H1 (cell line): ENCODE data around the gene ZC3H11A. TPM values are rescaled to one million over a fixed set of nuclear protein-coding genes. Genes with fewer than 3 reads are reported as not detected.

Experiments
- CTCF ChIA-PET: fragments of 300-600 bp; sonication (Branson Sonifier 250); formaldehyde crosslinking; loops from one replicate; lab custom pipeline; 2021; ENCODE audit not compliant: partially characterized antibody; lab: Charles Lee
- POLR2A ChIA-PET: fragments of 300-600 bp; sonication (Branson Sonifier 250); formaldehyde crosslinking; loops from one replicate; lab custom pipeline; 2021; ENCODE audit warnings: inconsistent platforms; ENCODE audit not compliant: partially characterized antibody; lab: Charles Lee
- DNase-seq, 2 experiments: peaks; one replicate each; pipeline versions ENCODE4 v3.0.0 to v3.0.0-alpha.2; 2010 to 2022; ENCODE audit warnings: low spot score in 2 of 2, low read depth in 1 of 2, mixed read lengths in 1 of 2
- FAIRE-seq: peaks from 2 replicates; lab custom pipeline; 2011; peaks lifted over from hg19 to GRCh38; lab: Jason Lieb, UNC
- H2AFZ ChIP-seq: 2 replicates; pipeline ENCODE4 v1.8.1; 2012; ENCODE audit warnings: low read length, inconsistent platforms
- H2AK5ac ChIP-seq: 2 replicates; pipeline ENCODE4 v1.6.1; 2013; ENCODE audit warnings: low read depth, low read length
- H2BK120ac ChIP-seq: replicated peaks from 2 replicates; pipeline ENCODE3; 2013; ENCODE audit warnings: low read depth, low read length, inconsistent platforms
- H2BK12ac ChIP-seq: 2 replicates; pipeline ENCODE4 v1.6.1; 2013; ENCODE audit warnings: low read depth, low read length
- H2BK15ac ChIP-seq: 2 replicates; pipeline ENCODE4 v1.6.1; 2013; ENCODE audit warnings: low read length
- H2BK20ac ChIP-seq: 2 replicates; pipeline ENCODE4 v1.6.1; 2013; ENCODE audit warnings: low read length
- H2BK5ac ChIP-seq: 2 replicates; pipeline ENCODE4 v1.6.1; 2013; ENCODE audit warnings: low read depth, low read length
- H3K14ac ChIP-seq: 2 replicates; pipeline ENCODE4 v1.6.1; 2013; ENCODE audit warnings: inconsistent platforms; ENCODE audit not compliant: insufficient read length
- H3K18ac ChIP-seq: 2 replicates; pipeline ENCODE4 v1.6.1; 2013; ENCODE audit warnings: low read length; ENCODE audit errors: extremely low read depth
- H3K23ac ChIP-seq: 2 replicates; pipeline ENCODE4 v1.6.1; 2013; ENCODE audit warnings: inconsistent platforms; ENCODE audit not compliant: insufficient read length
- H3K23me2 ChIP-seq: 2 replicates; pipeline ENCODE4 v1.6.1; 2013; ENCODE audit warnings: low read depth, low read length
- H3K27ac ChIP-seq: 2 replicates; pipeline ENCODE4 v1.6.1; 2011; ENCODE audit warnings: low read depth, low read length, inconsistent platforms
- H3K27me3 ChIP-seq, 4 experiments: replicated peaks in 1 of 4; 1 replicate in 1 of 4; 2 replicates in 3 of 4; pipeline versions ENCODE4 v1.6.1 to v1.8.1; 2011 to 2013; ENCODE audit warnings: low read length in 3 of 4, mild to moderate bottlenecking in 3 of 4, inconsistent platforms in 2 of 4, mixed read lengths in 2 of 4, moderate library complexity in 1 of 4; ENCODE audit not compliant: control insufficient read depth in 3 of 4, insufficient read depth in 3 of 4; ENCODE audit errors: extremely low read depth in 1 of 4
- H3K36me3 ChIP-seq, 4 experiments: 2 replicates each; pipeline versions ENCODE4 v1.6.1 to v1.8.1; 2011 to 2013; ENCODE audit warnings: mild to moderate bottlenecking in 4 of 4, low read length in 3 of 4, moderate library complexity in 2 of 4, control low read depth in 1 of 4, inconsistent platforms in 1 of 4; ENCODE audit not compliant: insufficient read depth in 4 of 4, control insufficient read depth in 2 of 4
- H3K4ac ChIP-seq: replicated peaks from 2 replicates; pipeline ENCODE3; 2013; ENCODE audit warnings: low read length, low read depth, mixed read lengths, inconsistent platforms; ENCODE audit not compliant: insufficient read length
- H3K4me1 ChIP-seq, 4 experiments: replicated peaks in 1 of 4; 1 replicate in 1 of 4; 2 replicates in 3 of 4; pipeline versions ENCODE4 v1.6.1 to v1.8.1; 2011 to 2013; ENCODE audit warnings: low read length in 3 of 4, inconsistent platforms in 2 of 4, mixed read lengths in 1 of 4; ENCODE audit not compliant: insufficient read depth in 4 of 4, control insufficient read depth in 3 of 4
- H3K4me2 ChIP-seq, 2 experiments: 2 replicates each; pipeline versions ENCODE4 v1.6.1 to v1.8.1; 2011 to 2013; ENCODE audit warnings: low read depth in 2 of 2, low read length in 2 of 2, control low read depth in 1 of 2, inconsistent platforms in 1 of 2, mild to moderate bottlenecking in 1 of 2; ENCODE audit not compliant: insufficient read depth in 1 of 2
- H3K4me3 ChIP-seq, 4 experiments: fragments of 200-600, 300-600 bp in 1 of 4; sonication (generic), shearing (Covaris generic), sonication (Bioruptor Twin) in 1 of 4; 2 replicates each; pipeline versions ENCODE4 v1.5.1 to v1.8.1; 2011 to 2016; ENCODE audit warnings: low read length in 4 of 4, low read depth in 3 of 4, control low read depth in 2 of 4, inconsistent platforms in 2 of 4, mild to moderate bottlenecking in 2 of 4, mixed read lengths in 1 of 4, moderate library complexity in 1 of 4; ENCODE audit not compliant: insufficient read depth in 2 of 4; ENCODE audit errors: extremely low read depth in 1 of 4
- H3K56ac ChIP-seq: replicated peaks from 2 replicates; pipeline ENCODE3; 2013; ENCODE audit warnings: low read depth, mild to moderate bottlenecking, mixed read lengths, low read length, inconsistent platforms; ENCODE audit not compliant: insufficient read length
- H3K79me1 ChIP-seq: 2 replicates; pipeline ENCODE4 v1.6.1; 2013; ENCODE audit warnings: low read depth, low read length, control low read depth
- H3K79me2 ChIP-seq, 2 experiments: 2 replicates each; pipeline versions ENCODE4 v1.6.1 to v1.8.1; 2012 to 2013; ENCODE audit warnings: low read length in 2 of 2, mild to moderate bottlenecking in 2 of 2, inconsistent platforms in 1 of 2; ENCODE audit not compliant: insufficient read depth in 2 of 2, control insufficient read depth in 1 of 2
- H3K9ac ChIP-seq, 4 experiments: replicated peaks in 1 of 4; 1 replicate in 1 of 4; 2 replicates in 3 of 4; pipeline versions ENCODE4 v1.6.1 to v1.8.1; 2011 to 2013; ENCODE audit warnings: low read depth in 3 of 4, low read length in 3 of 4, control low read depth in 2 of 4, mild to moderate bottlenecking in 2 of 4, moderate library complexity in 2 of 4, inconsistent platforms in 1 of 4; ENCODE audit errors: extremely low read depth in 1 of 4
- H3K9me3 ChIP-seq, 2 experiments: 2 replicates each; pipeline versions ENCODE4 v1.6.1 to v1.8.1; 2012 to 2013; ENCODE audit warnings: mild to moderate bottlenecking in 2 of 2, moderate library complexity in 2 of 2, control low read depth in 1 of 2, inconsistent platforms in 1 of 2, low read depth in 1 of 2, low read length in 1 of 2, mixed read lengths in 1 of 2; ENCODE audit not compliant: insufficient read depth in 2 of 2
- H4K20me1 ChIP-seq, 2 experiments: replicated peaks in 1 of 2; 2 replicates each; pipeline versions ENCODE3 to v1.8.1; 2011 to 2013; ENCODE audit warnings: inconsistent platforms in 2 of 2, low read length in 2 of 2, mild to moderate bottlenecking in 1 of 2; ENCODE audit not compliant: insufficient read depth in 2 of 2, control insufficient read depth in 1 of 2
- H4K5ac ChIP-seq: 2 replicates; pipeline ENCODE4 v1.6.1; 2013; ENCODE audit warnings: low read length, low read depth, mixed read lengths, inconsistent platforms; ENCODE audit not compliant: insufficient read length
- H4K8ac ChIP-seq: 2 replicates; pipeline ENCODE4 v1.8.0; 2013; ENCODE audit warnings: mild to moderate bottlenecking, moderate library complexity, low read length, inconsistent platforms; ENCODE audit not compliant: insufficient read depth; ENCODE audit errors: extremely low read depth
- H4K91ac ChIP-seq: replicated peaks from 2 replicates; pipeline ENCODE3; 2013; ENCODE audit warnings: low read length, mixed read lengths, inconsistent platforms; ENCODE audit not compliant: insufficient read length
- ATF3 ChIP-seq: IDR thresholded peaks from 2 replicates; pipeline ENCODE4 v1.6.1; 2011; ENCODE audit warnings: low read depth, mild to moderate bottlenecking, low read length; ENCODE audit not compliant: insufficient read depth
- CBX5 ChIP-seq: fragments of 300-800, 300-1000 bp; sonication (generic); IDR thresholded peaks from 2 replicates; pipeline ENCODE4 v1.7.1; 2016; ENCODE audit warnings: antibody characterized with exemption, low read length, low read depth
- EP300 ChIP-seq, 2 experiments: IDR thresholded peaks; 1 replicate in 1 of 2; 2 replicates in 1 of 2; pipeline ENCODE4 v1.6.1; 2011 to 2012; ENCODE audit warnings: low read depth in 2 of 2, low read length in 2 of 2, mild to moderate bottlenecking in 2 of 2, borderline replicate concordance in 1 of 2, inconsistent platforms in 1 of 2, moderate library complexity in 1 of 2
- GABPA ChIP-seq: IDR thresholded peaks from 2 replicates; pipeline ENCODE4 v1.6.1; 2011; ENCODE audit warnings: mild to moderate bottlenecking, low read length, moderate library complexity, borderline replicate concordance; ENCODE audit not compliant: insufficient read depth
- KDM4A ChIP-seq: IDR thresholded peaks from one replicate; pipeline ENCODE4 v1.7.1; 2012; ENCODE audit warnings: low read depth, mild to moderate bottlenecking, moderate library complexity, low read length, inconsistent platforms; ENCODE audit not compliant: severe bottlenecking
- POLR2A ChIP-seq, 2 experiments: IDR thresholded peaks; 1 replicate in 1 of 2; 2 replicates in 1 of 2; pipeline ENCODE4 v1.6.1; 2011; ENCODE audit warnings: low read depth in 2 of 2, low read length in 2 of 2, mild to moderate bottlenecking in 2 of 2; ENCODE audit errors: control extremely low read depth in 1 of 2
- POLR2AphosphoS5 ChIP-seq: IDR thresholded peaks from 2 replicates; pipeline ENCODE4 v1.6.1; 2011; ENCODE audit warnings: low read depth, low read length
- RFX5 ChIP-seq: IDR thresholded peaks from 2 replicates; pipeline ENCODE4 v1.6.1; 2011; ENCODE audit warnings: low read depth, low read length, improper control_type of control experiment, borderline replicate concordance
- SAP30 ChIP-seq: fragments of 300-600 bp; sonication (generic); IDR thresholded peaks from 2 replicates; pipeline ENCODE4 v1.7.1; 2012; ENCODE audit warnings: low read length, moderate library complexity, mild to moderate bottlenecking, inconsistent platforms; ENCODE audit not compliant: insufficient read depth, insufficient replicate concordance
- SIN3A ChIP-seq, 2 experiments: IDR thresholded peaks in 1 of 2; conservative IDR thresholded peaks in 1 of 2; 2 replicates each; pipeline ENCODE4 v1.6.1; 2011 to 2012; ENCODE audit warnings: low read length in 2 of 2, improper control_type of control experiment in 1 of 2, low read depth in 1 of 2, mild to moderate bottlenecking in 1 of 2
- SP2 ChIP-seq: IDR thresholded peaks from 2 replicates; pipeline ENCODE4 v1.6.1; 2012; ENCODE audit warnings: mild to moderate bottlenecking, low read length, inconsistent platforms
- SUZ12 ChIP-seq: fragments of 200-600 bp; sonication (generic); IDR thresholded peaks from 2 replicates; pipeline ENCODE4 v1.6.1; 2012; ENCODE audit warnings: mild to moderate bottlenecking, inconsistent platforms, low read length, moderate library complexity, mixed read lengths
- TBP ChIP-seq: IDR thresholded peaks from 2 replicates; pipeline ENCODE4 v1.6.1; 2011; ENCODE audit warnings: low read depth, low read length, improper control_type of control experiment
- YY1 ChIP-seq: IDR thresholded peaks from 2 replicates; pipeline ENCODE4 v1.6.1; 2011; ENCODE audit warnings: low read depth, mild to moderate bottlenecking, low read length
- WGBS, 2 experiments: shearing (Covaris generic) in 1 of 2; methylation state at CpG; one replicate each; pipeline versions ENCODE4 v1.1.6 to v1.1.7; 2013 to 2015; ENCODE audit warnings: low lambda C conversion rate in 2 of 2, mixed read lengths in 2 of 2, inconsistent platforms in 1 of 2, low coverage in 1 of 2, missing lambda C conversion rate in 1 of 2; ENCODE audit not compliant: insufficient replicate concordance in 2 of 2, insufficient coverage in 1 of 2, insufficient read length in 1 of 2; ENCODE audit errors: extremely low coverage in 1 of 2, missing lambda C conversion rate in 1 of 2; 5-methylcytosine and 5-hydroxymethylcytosine counted together
- polyA plus RNA-seq, 7 experiments: library from polyadenylated mRNA; depleted of rRNA in 3 of 7; stranded (reverse) in 5 of 7; unstranded in 2 of 7; fragments of >200 nt in 5 of 7; fragments of 200-250 nt in 2 of 7; gene quantifications; 1 replicate in 5 of 7; 2 replicates in 1 of 7; 4 replicates in 1 of 7; pipeline versions ENCODE4 v1.2.1 to v1.2.3, GENCODE V29; 2011 to 2013; ENCODE audit warnings: missing spikeins in 2 of 7, mixed read lengths in 2 of 7
- total RNA-seq: library from RNA; stranded (reverse); fragmentation: NEBNext Ultra II Directional; extraction: Animal tissue kit (Norgen Biotek cat#: 25700); gene quantifications from 2 replicates; pipeline ENCODE4 v1.2.1, GENCODE V29; 2021

ZC3H11A gene
- total and polyA plus RNA-seq, 2 of the 8 experiments (the other 6 are each of a cell fraction or from before 2014, with no cell fraction given) = 37.2 to 105 TPM

- Histone ChIP-seq H3K79me2 (peaks cover 0 to 3% of the 10 kb centered on the region in 2 experiments; a peak in 2 of 4 replicates), H3K4me2 (no peak overlapping the region), H3K23me2 (no peaks in the 10 kb centered on the region), H3K36me3 (no peaks in the 10 kb centered on the region), H3K14ac (no peak overlapping the region), H4K8ac (no peak overlapping the region), H3K27ac (no peak overlapping the region), H4K5ac (no peak overlapping the region), H3K79me1 (no peaks in the 10 kb centered on the region), H2AFZ (no peak overlapping the region), H3K9ac (no peak overlapping the region), H3K9me3 (no peaks in the 10 kb centered on the region), H3K4ac (no peak overlapping the region), H3K23ac (no peak overlapping the region), H2BK15ac (no peak overlapping the region), H4K20me1 (no peaks in the 10 kb centered on the region), H3K4me3 (no peak overlapping the region), H2BK12ac (no peak overlapping the region), H2AK5ac (no peak overlapping the region), H2BK20ac (no peak overlapping the region), H3K18ac (no peak overlapping the region), H2BK5ac (no peak overlapping the region), H3K56ac (no peak overlapping the region), H3K4me1 (peaks cover 2 to 9% (median 4%) of the 10 kb centered on the region in 4 experiments; a peak in 5 of 7 replicates), H4K91ac (no peak overlapping the region), H2BK120ac (no peak overlapping the region), H3K27me3 (no peaks in the 10 kb centered on the region)
- CTCF ChIA-PET = interaction anchor here (0.6 kb wide), 1 partner anchor 20 kb away, joined by 3 read pairs; no protein-coding TSS in a partner anchor
- 74% methylated on average over 3 of the region's 3 CpGs; no CpG with 5 or more reads in 1 of the 2 experiments for WGBS, 2 experiments
- no peak for DNase-seq
- POLR2A ChIA-PET = interaction anchor here (0.8 kb wide), 1 partner anchor 18 kb away, joined by 3 read pairs; no protein-coding TSS in a partner anchor
- no peak for FAIRE-seq
- TF ChIP-seq KDM4A (no peak), CBX5 (no peak), POLR2AphosphoS5 (no peak), SIN3A (conservative IDR thresholded peaks at IDR 0.05 in 1 of 2, IDR thresholded peaks at IDR 0.05 in 1 of 2; ENCODE audit: low read depth in 1 of 2, low read length in 2 of 2) (no peak), TBP (no peak), ATF3 (no peak), YY1 (no peak), POLR2A (IDR thresholded peaks at IDR 0.05; ENCODE audit: control extremely low read depth in 1 of 2, low read depth in 2 of 2, low read length in 2 of 2) (no peak), SP2 (no peak), SAP30 (no peak), GABPA (no peak), SUZ12 (no peak), EP300 (IDR thresholded peaks at IDR 0.05; ENCODE audit: borderline replicate concordance in 1 of 2, low read depth in 2 of 2, low read length in 2 of 2) (no peak), RFX5 (no peak)
Measured at GRCh38 chr1:203791498-203791897, 3.9 kb upstream of the ZC3H11A start.
